Loucy (cell line): ENCODE measurements around the gene ADORA2A.

Experiments
- H2AFZ ChIP-seq: fragments of 200-600 bp; sonication (generic); 2 replicates; pipeline ENCODE4 v1.6.0; 2016; ENCODE audit warnings: antibody characterized with exemption, mild to moderate bottlenecking, low read length, moderate library complexity
- H3F3A ChIP-seq: fragments of 200-600 bp; 2 replicates; pipeline ENCODE4 v1.6.0; 2016; ENCODE audit warnings: antibody characterized with exemption, low read depth, mild to moderate bottlenecking
- H3K27me3 ChIP-seq: fragments of 200-600 bp; sonication (generic); 2 replicates; pipeline ENCODE4 v1.6.1; 2014; ENCODE audit warnings: low read length, mild to moderate bottlenecking; ENCODE audit not compliant: insufficient read depth, poor library complexity, severe bottlenecking
- H3K36me3 ChIP-seq: fragments of 200-600 bp; sonication (generic); 2 replicates; pipeline ENCODE4 v1.6.1; 2016; ENCODE audit warnings: low read length; ENCODE audit not compliant: insufficient read depth
- H3K4me1 ChIP-seq: fragments of 200-600 bp; sonication (generic); 2 replicates; pipeline ENCODE4 v1.5.1; 2014; ENCODE audit warnings: low read length, mild to moderate bottlenecking; ENCODE audit not compliant: insufficient read depth, poor library complexity, severe bottlenecking
- H3K4me2 ChIP-seq: fragments of 200-600 bp; sonication (generic); 2 replicates; pipeline ENCODE4 v1.6.0; 2014; ENCODE audit warnings: antibody characterized with exemption, low read length, low read depth, mild to moderate bottlenecking; ENCODE audit not compliant: poor library complexity, severe bottlenecking
- H3K4me3 ChIP-seq: fragments of 200-600 bp; sonication (generic); 2 replicates; pipeline ENCODE4 v1.5.1; 2014; ENCODE audit warnings: low read length, mild to moderate bottlenecking, mixed read lengths; ENCODE audit not compliant: poor library complexity, severe bottlenecking
- H3K79me2 ChIP-seq: fragments of 200-600 bp; sonication (generic); 2 replicates; pipeline ENCODE4 v1.6.1; 2014; ENCODE audit warnings: low read length; ENCODE audit not compliant: insufficient read depth
- H3K9ac ChIP-seq: fragments of 200-600 bp; sonication (generic); 2 replicates; pipeline ENCODE4 v1.6.0; 2014; ENCODE audit warnings: mild to moderate bottlenecking, low read depth, low read length, moderate library complexity; ENCODE audit not compliant: poor library complexity, severe bottlenecking
- H3K9me2 ChIP-seq: fragments of 200-600 bp; sonication (generic); replicated peaks from 2 replicates; pipeline ENCODE4 v1.6.1; 2016; ENCODE audit warnings: low read depth, low read length, mixed read lengths
- H3K9me3 ChIP-seq: fragments of 200-600 bp; sonication (generic); 2 replicates; pipeline ENCODE4 v1.6.1; 2014; ENCODE audit warnings: mild to moderate bottlenecking, antibody characterized with exemption, low read length, low read depth; ENCODE audit not compliant: insufficient read depth
- H4K20me1 ChIP-seq: fragments of 200-600 bp; sonication (generic); 2 replicates; pipeline ENCODE4 v1.6.0; 2014; ENCODE audit warnings: antibody characterized with exemption, low read length, mild to moderate bottlenecking; ENCODE audit not compliant: insufficient read depth, poor library complexity, severe bottlenecking
- EZH2phosphoT487 ChIP-seq: fragments of 200-600 bp; IDR thresholded peaks from 2 replicates; pipeline ENCODE4 v1.6.1; 2018; ENCODE audit warnings: antibody characterized with exemption, mild to moderate bottlenecking, moderate library complexity, borderline replicate concordance
- TF ChIP-seq, protein P1 (sequence below): fragments of 200-600 bp; sonication (generic); conservative IDR thresholded peaks from 2 replicates; pipeline ENCODE4 v1.5.1; 2014; ENCODE audit warnings: mild to moderate bottlenecking, antibody characterized with exemption, low read length

The ADORA2A gene

DNA sequence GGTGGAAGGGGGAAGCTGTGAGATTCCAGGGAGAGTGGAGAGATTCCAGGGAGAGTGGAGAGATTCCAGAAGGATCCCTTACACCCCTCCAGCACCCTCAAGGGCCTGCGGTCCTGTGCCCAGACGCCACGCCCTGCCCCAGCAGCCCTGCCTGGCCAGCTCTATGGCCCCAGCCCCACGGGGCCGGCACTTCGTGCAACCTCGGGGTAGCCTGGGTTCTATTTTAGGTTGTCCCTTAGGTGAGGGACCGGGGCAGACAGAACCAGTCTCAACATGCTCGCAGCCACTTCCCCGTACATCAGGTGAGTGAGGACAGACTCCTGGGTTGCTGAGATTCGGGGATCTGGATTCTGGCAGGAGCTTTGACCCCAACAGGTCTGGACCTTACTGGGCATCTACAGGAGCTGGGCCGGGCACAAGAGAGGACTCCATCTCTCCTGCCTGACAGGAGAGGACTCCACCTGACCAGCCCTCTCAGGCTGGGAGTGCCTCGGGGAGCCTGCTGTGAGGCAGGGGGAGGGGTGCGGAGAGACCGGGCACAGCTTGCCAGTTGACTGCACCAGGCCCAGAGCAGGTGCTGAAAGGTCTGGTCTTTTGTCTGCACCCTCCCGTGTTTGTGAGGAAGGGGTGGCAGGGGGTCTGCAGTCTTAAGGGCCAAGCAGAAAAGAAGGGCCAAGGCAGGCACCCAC lies 8.5 kb upstream of the ADORA2A start:
- H2AFZ ChIP-seq, result no peak overlapping the region
- H3K4me2 ChIP-seq, result no peak overlapping the region
- no peak overlapping the region for H3K9ac ChIP-seq
- H3K79me2 ChIP-seq, result no peaks in the 10 kb centered on the region
- no peaks in the 10 kb centered on the region for H4K20me1 ChIP-seq
- no peaks in the 10 kb centered on the region for H3K9me3 ChIP-seq
- H3K9me2 ChIP-seq, result no peaks in the 10 kb centered on the region
- H3K4me3 ChIP-seq, result no peak overlapping the region
- no peaks in the 10 kb centered on the region for H3K27me3 ChIP-seq
- H3F3A ChIP-seq, result no peaks in the 10 kb centered on the region
- peaks cover 33% of the 10 kb centered on the region; the same call in 1 of the 2 replicates for H3K36me3 ChIP-seq
- H3K4me1 ChIP-seq, result no peaks in the 10 kb centered on the region
- TF ChIP-seq EZH2phosphoT487, result no peak
- TF ChIP-seq, protein P1, sequence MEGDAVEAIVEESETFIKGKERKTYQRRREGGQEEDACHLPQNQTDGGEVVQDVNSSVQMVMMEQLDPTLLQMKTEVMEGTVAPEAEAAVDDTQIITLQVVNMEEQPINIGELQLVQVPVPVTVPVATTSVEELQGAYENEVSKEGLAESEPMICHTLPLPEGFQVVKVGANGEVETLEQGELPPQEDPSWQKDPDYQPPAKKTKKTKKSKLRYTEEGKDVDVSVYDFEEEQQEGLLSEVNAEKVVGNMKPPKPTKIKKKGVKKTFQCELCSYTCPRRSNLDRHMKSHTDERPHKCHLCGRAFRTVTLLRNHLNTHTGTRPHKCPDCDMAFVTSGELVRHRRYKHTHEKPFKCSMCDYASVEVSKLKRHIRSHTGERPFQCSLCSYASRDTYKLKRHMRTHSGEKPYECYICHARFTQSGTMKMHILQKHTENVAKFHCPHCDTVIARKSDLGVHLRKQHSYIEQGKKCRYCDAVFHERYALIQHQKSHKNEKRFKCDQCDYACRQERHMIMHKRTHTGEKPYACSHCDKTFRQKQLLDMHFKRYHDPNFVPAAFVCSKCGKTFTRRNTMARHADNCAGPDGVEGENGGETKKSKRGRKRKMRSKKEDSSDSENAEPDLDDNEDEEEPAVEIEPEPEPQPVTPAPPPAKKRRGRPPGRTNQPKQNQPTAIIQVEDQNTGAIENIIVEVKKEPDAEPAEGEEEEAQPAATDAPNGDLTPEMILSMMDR, result no peak

DNA sequence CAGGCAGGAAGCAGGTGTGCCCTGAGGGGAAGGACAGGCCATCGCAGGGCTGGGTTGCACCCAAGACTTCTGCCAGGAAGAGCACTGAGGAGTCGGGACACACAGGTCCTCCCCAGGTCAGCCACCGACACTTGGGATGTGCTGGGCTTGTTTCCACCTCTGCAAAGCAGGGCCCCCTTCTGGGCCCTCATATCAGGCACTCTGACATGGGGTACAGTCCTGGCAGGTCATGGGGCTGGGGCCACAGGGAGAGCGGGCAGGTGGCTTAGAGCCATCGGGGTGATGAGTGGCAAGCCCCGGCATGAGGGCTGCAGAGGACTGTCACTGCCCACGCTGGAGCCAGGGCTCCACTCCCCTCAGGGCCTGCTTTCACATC lies 7.9 kb upstream of the ADORA2A start:
- no peaks in the 10 kb centered on the region for H3K27me3 ChIP-seq
- no peak for TF ChIP-seq EZH2phosphoT487
- TF ChIP-seq, protein P1, result no peak
- peaks cover 28% of the 10 kb centered on the region; the same call in 1 of the 2 replicates for H3K36me3 ChIP-seq
- no peaks in the 10 kb centered on the region for H3K79me2 ChIP-seq
- no peaks in the 10 kb centered on the region for H3K9me2 ChIP-seq
- no peak overlapping the region for H3K9ac ChIP-seq
- H3K9me3 ChIP-seq, result no peaks in the 10 kb centered on the region
- no peaks in the 10 kb centered on the region for H3F3A ChIP-seq
- no peaks in the 10 kb centered on the region for H3K4me1 ChIP-seq
- H3K4me3 ChIP-seq, result no peak overlapping the region
- no peak overlapping the region for H2AFZ ChIP-seq
- no peak overlapping the region for H3K4me2 ChIP-seq
- no peaks in the 10 kb centered on the region for H4K20me1 ChIP-seq

DNA sequence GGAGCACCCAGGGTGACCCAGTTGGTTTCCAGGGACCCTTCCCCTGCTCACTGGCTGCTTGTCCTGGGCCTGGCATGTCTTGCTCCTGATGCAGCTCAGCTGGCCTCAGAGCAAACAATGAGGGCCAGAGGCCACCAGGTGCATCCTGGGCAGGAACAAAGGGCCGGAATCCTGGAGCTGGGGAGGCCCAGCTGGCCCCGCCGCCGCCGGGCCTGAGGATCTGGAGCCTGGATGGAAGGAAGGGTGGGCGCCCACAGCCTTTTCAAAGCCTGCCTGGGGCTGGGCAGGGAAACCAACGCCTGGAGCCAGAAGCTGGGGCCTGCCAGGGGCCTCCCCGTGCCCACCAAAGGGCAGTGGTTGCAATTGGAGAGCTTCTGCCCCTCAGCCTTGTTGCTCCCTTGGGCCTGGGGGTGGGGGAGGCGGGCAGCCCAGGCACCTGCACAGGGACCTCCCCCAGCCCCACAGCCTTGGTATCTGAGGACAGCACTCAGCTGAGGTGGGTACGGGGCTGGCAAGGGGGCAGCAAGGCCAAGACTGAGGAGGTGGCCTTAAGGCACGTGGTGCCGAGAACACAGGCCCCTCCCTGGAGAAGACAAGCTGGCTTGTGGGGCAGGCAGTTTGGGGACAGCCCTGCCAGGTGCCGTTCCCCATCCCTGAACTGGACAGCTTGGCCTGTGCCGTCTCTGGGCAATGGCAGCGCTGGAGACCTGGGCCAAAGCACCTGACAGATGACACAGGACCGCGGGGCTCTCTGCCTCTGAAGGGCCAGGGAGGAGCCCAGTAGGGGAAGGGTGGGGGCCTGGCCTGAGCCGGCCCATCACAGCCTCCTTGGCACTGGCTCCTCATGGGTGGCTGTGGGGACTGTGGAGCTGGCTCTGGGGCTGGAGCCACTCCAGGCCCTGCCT lies 7.1 kb upstream of the ADORA2A start:
- no peaks in the 10 kb centered on the region for H3K9me3 ChIP-seq
- peaks cover 19% of the 10 kb centered on the region; the same call in 1 of the 2 replicates for H3K36me3 ChIP-seq
- TF ChIP-seq, protein P1, result no peak
- TF ChIP-seq EZH2phosphoT487, result no peak
- no peak overlapping the region for H2AFZ ChIP-seq
- no peaks in the 10 kb centered on the region for H3K9me2 ChIP-seq
- H3F3A ChIP-seq, result no peaks in the 10 kb centered on the region
- no peak overlapping the region for H3K4me2 ChIP-seq
- H3K4me3 ChIP-seq, result no peak overlapping the region
- H3K4me1 ChIP-seq, result peaks cover 1% of the 10 kb centered on the region
- no peaks in the 10 kb centered on the region for H4K20me1 ChIP-seq
- no peaks in the 10 kb centered on the region for H3K79me2 ChIP-seq
- no peaks in the 10 kb centered on the region for H3K27me3 ChIP-seq
- H3K9ac ChIP-seq, result no peak overlapping the region
